Sigmoid colon (tissue), 4 donors: ENCODE results near the gene GPHN.

Experiments
- EP300 ChIP-seq, 4 donors: sonication (generic); formaldehyde crosslinking; IDR thresholded peaks; one replicate each; pipeline ENCODE4 v1.6.1; 2017; ENCODE audit warnings: antibody characterized with exemption in 4 of 4
- POLR2A ChIP-seq, 2 donors: fragments of 450-650 bp; IDR thresholded peaks; one replicate each; pipeline ENCODE4 v1.6.1; 2016; ENCODE audit warnings: antibody characterized with exemption in 2 of 2, mild to moderate bottlenecking in 2 of 2, moderate library complexity in 2 of 2
- POLR2AphosphoS5 ChIP-seq, 4 donors: sonication (generic); formaldehyde crosslinking; IDR thresholded peaks; one replicate each; pipeline ENCODE4 v1.6.1; 2017; ENCODE audit warnings: antibody characterized with exemption in 4 of 4
- TF ChIP-seq, protein P1 (sequence below), 4 experiments: fragments of 450-650 bp in 3 of 4; fragments of 200-600 bp in 1 of 4; IDR thresholded peaks; one replicate each; pipeline ENCODE4 v1.5.1; 2016 to 2019; ENCODE audit warnings: antibody characterized with exemption in 4 of 4, mild to moderate bottlenecking in 3 of 4, moderate library complexity in 2 of 4

DNA sequence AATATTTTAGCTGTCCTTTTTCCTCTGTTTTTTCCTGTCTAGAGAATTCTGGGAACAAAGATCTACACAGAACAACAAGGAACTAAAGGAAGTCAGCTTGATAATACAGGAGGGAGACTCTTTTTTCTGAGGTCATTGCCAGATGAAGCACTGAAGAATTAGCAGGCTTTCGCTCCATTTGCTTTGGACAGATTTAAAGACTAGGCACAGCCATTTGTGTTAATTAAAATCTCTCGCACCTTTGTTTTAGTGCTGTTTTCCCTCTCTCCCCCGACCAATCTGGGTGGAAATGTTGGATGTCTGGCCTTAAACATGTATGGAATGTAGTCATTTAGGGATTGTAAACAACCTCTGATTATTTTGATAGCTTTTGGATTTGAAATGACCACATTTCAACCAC, 9.6 kb upstream of the GPHN start:
- TF ChIP-seq, protein P1, sequence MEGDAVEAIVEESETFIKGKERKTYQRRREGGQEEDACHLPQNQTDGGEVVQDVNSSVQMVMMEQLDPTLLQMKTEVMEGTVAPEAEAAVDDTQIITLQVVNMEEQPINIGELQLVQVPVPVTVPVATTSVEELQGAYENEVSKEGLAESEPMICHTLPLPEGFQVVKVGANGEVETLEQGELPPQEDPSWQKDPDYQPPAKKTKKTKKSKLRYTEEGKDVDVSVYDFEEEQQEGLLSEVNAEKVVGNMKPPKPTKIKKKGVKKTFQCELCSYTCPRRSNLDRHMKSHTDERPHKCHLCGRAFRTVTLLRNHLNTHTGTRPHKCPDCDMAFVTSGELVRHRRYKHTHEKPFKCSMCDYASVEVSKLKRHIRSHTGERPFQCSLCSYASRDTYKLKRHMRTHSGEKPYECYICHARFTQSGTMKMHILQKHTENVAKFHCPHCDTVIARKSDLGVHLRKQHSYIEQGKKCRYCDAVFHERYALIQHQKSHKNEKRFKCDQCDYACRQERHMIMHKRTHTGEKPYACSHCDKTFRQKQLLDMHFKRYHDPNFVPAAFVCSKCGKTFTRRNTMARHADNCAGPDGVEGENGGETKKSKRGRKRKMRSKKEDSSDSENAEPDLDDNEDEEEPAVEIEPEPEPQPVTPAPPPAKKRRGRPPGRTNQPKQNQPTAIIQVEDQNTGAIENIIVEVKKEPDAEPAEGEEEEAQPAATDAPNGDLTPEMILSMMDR (IDR thresholded peaks at IDR 0.05), result no peak
- TF ChIP-seq POLR2A (IDR thresholded peaks at IDR 0.05) (no peak), EP300 (IDR thresholded peaks at IDR 0.05) (no peak), POLR2AphosphoS5 (IDR thresholded peaks at IDR 0.05) (no peak)
